Measurements from ENCODE around the gene RAB11FIP3. TPM values are rescaled to one million over a fixed set of nuclear protein-coding genes. Genes with fewer than 3 reads are reported as not detected.

The RAB11FIP3 gene
- total and polyA plus RNA-seq, 10 donors = 12.3 to 52.7 (median 35.5) TPM

DNA sequence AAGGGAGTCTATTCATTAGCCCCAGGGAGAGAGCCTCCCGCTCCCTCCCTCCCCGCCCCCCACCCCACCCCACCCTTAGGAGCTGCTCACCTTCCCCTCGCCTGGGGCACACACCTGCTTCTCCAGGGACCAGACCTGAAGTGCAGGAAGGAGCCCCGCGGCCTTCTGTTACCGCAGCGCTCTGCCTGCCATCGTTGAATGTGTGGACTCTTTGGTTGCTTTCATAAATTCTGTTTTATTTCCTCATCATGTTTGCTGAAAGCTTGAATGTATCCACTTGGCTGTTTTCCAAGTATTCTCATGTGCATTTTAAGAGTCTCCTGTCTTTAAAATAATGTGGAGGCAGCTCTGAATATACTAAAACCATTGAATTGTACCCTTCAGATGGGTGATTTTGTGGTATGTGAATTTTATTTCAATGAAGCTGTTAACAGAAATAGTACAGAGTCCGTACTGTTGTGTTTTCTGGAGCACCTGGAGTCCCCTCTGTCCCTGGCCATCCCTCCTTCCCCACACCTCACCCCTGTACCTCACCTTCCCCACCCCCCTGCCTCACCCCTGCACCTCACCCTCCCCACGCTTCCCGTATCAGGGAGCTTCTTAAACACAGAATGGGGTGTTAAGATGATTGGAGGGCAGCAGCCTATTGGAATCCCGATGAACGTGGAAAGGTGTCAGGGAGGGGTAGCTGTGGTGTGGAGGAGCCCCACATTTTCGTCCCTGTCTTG is 25.5 kb downstream of the RAB11FIP3 start:
- Histone ChIP-seq H3K4me3 (no peak overlapping the region), H3K4me1 (peaks cover 0 to 10% (median 3%) of the 10 kb centered on the region in 6 donors), H3K27ac (no peak overlapping the region), H3K36me3 (no peaks in the 10 kb centered on the region), H3K27me3 (replicated peaks in 1 of 7) (no peaks in the 10 kb centered on the region), H3K9me3 (no peaks in the 10 kb centered on the region)
- TF ChIP-seq POLR2A (IDR thresholded peaks at IDR 0.05) = no peak
- no peak for TF ChIP-seq POLR2AphosphoS5 (IDR thresholded peaks at IDR 0.05)
- TF ChIP-seq, protein P1, sequence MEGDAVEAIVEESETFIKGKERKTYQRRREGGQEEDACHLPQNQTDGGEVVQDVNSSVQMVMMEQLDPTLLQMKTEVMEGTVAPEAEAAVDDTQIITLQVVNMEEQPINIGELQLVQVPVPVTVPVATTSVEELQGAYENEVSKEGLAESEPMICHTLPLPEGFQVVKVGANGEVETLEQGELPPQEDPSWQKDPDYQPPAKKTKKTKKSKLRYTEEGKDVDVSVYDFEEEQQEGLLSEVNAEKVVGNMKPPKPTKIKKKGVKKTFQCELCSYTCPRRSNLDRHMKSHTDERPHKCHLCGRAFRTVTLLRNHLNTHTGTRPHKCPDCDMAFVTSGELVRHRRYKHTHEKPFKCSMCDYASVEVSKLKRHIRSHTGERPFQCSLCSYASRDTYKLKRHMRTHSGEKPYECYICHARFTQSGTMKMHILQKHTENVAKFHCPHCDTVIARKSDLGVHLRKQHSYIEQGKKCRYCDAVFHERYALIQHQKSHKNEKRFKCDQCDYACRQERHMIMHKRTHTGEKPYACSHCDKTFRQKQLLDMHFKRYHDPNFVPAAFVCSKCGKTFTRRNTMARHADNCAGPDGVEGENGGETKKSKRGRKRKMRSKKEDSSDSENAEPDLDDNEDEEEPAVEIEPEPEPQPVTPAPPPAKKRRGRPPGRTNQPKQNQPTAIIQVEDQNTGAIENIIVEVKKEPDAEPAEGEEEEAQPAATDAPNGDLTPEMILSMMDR (IDR thresholded peaks at IDR 0.05 in 8 of 11, conservative IDR thresholded peaks at IDR 0.05 in 3 of 11) = no peak
- no peak for DNase-seq
- 74 to 83% (median 80%) methylated on average over 11 to 14 of the region's 14 CpGs for WGBS, 5 donors
- intact Hi-C loops (cut with DNase I; ENCODE audit: low total_unique reads) = no loop called here

DNA sequence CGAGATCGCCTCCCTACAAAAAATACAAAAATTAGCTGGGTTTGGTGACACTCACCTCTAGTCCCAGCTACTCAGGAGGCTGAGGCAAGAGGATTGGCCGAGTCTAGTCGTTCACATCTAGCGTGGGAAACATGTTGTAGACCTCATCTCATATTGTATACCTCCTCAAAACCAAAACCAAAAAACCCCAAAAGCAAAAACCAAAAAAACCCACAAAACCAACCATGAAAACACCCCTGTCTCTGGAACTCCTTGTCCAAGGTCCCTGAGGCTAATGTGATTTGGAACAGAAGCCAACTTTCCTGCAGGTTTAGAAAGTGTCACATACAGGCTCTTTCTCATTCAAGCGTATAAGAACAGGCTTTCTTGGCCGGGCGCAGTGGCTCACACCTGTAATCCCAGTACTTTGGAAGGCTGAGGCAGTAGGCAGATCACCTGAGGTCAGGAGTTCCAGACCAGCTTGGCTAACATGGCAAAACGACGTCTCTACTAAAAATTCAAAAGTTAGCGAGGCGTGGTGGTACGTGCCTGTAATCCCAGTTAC is 29.0 kb downstream of the RAB11FIP3 start:
- H3K27ac ChIP-seq = no peak overlapping the region
- WGBS, 5 donors = 85 to 91% (median 88%) methylated on average over 13 of the region's 13 CpGs
- intact Hi-C loops (cut with DNase I; ENCODE audit: low total_unique reads) = no loop called here
- TF ChIP-seq POLR2A (IDR thresholded peaks at IDR 0.05) = no peak
- no peak for DNase-seq
- H3K27me3 ChIP-seq (replicated peaks in 1 of 7) = no peaks in the 10 kb centered on the region
- H3K9me3 ChIP-seq = no peaks in the 10 kb centered on the region
- H3K4me3 ChIP-seq = no peak overlapping the region
- no peaks in the 10 kb centered on the region for H3K36me3 ChIP-seq
- peaks cover 0 to 16% (median 3%) of the 10 kb centered on the region in 6 donors for H3K4me1 ChIP-seq

DNA sequence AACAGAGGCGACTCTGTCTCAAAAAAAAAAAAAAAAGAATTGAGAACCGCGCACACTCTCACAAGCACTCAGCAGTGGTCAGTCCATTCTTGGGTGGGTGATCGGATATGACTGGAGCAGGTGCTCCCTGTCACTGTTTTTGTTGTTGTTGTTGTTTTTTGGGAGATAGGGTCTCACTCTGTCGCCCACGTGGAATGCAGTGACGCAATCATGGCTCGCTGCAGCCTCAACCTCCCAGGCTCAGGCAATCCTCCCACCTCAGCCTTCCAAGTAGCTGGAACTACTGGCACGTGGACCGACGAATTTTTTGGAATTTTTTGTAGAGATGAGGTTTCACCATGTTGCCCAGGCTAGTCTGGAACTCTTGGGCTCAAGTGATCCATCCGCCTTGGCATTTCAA is 30.0 kb downstream of the RAB11FIP3 start:
- Histone ChIP-seq H3K36me3 (no peaks in the 10 kb centered on the region), H3K9me3 (no peaks in the 10 kb centered on the region), H3K4me1 (peaks cover 0 to 12% (median 0%) of the 10 kb centered on the region in 6 donors), H3K27me3 (replicated peaks in 1 of 7) (no peaks in the 10 kb centered on the region), H3K4me3 (no peak overlapping the region), H3K27ac (no peak overlapping the region)
- no peak for DNase-seq
- 90 to 96% (median 94%) methylated on average over 11 to 12 of the region's 12 CpGs for WGBS, 5 donors
- intact Hi-C loops (cut with DNase I; ENCODE audit: low total_unique reads) = no loop called here
- TF ChIP-seq POLR2AphosphoS5 (IDR thresholded peaks at IDR 0.05) = no peak
- TF ChIP-seq, protein P1 (IDR thresholded peaks at IDR 0.05 in 8 of 11, conservative IDR thresholded peaks at IDR 0.05 in 3 of 11) = no peak
- TF ChIP-seq POLR2A (IDR thresholded peaks at IDR 0.05) = no peak

DNA sequence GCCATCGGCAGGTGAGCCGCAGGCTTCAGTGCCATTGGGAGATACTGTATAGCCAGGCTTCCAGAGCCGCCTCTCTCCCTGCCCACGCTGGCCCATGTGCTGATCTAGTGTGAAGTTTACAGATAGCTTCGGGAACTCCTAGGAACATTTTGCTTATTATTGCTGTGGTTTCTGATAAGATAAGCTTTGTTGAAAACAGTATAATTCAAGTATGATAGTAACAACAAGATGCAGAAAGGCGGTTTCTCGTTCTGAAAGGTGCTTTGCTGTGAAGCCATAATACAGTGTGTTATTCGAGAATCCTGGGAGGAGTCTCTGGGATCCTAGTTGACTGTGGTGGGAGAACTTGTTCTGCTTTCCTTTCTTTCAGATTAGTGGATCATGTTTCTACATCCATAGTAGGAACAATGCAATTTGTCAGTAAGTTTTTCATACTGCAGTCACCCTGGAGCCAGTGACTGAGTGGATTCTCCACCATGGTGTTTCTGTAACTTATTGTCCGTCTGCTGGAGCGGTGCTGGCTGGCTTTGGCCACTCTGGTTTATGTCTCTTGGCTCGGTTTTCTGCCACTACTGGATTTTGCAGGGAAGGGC is 31.5 kb downstream of the RAB11FIP3 start:
- peaks cover 0 to 15% (median 0%) of the 10 kb centered on the region in 6 donors for H3K4me1 ChIP-seq
- DNase-seq = no peak
- H3K36me3 ChIP-seq = peaks cover 0 to 15% (median 4%) of the 10 kb centered on the region in 6 donors
- H3K27ac ChIP-seq = peak overlapping the region in 6 of 8 donors; percentile 16 to 78 (median 48)
- no peaks in the 10 kb centered on the region for H3K9me3 ChIP-seq
- TF ChIP-seq POLR2AphosphoS5 (IDR thresholded peaks at IDR 0.05) (no peak), POLR2A (IDR thresholded peaks at IDR 0.05) (no peak)
- TF ChIP-seq, protein P1 (IDR thresholded peaks at IDR 0.05 in 8 of 11, conservative IDR thresholded peaks at IDR 0.05 in 3 of 11) = no peak
- intact Hi-C loops (cut with DNase I; ENCODE audit: low total_unique reads) = no loop called here
- 88 to 94% (median 92%) methylated on average over 11 of the region's 11 CpGs for WGBS, 5 donors
- no peak overlapping the region for H3K4me3 ChIP-seq
- no peaks in the 10 kb centered on the region for H3K27me3 ChIP-seq (replicated peaks in 1 of 7)

Data from spleen (tissue), 11 donors.